GM19043 (cell line): ENCODE data around the gene TACC2.

Experiments used
- ATAC-seq: cut with Tn5 transposase; IDR thresholded peaks from one replicate; pipeline ENCODE4 v1.9.1; 2021; ENCODE audit warnings: low read depth; ENCODE audit not compliant: unreplicated experiment

Gene TACC2

GRCh38 chr10:122158362-122158761 is 169.4 kb downstream of the TACC2 start:
- ATAC-seq: no peak

DNA sequence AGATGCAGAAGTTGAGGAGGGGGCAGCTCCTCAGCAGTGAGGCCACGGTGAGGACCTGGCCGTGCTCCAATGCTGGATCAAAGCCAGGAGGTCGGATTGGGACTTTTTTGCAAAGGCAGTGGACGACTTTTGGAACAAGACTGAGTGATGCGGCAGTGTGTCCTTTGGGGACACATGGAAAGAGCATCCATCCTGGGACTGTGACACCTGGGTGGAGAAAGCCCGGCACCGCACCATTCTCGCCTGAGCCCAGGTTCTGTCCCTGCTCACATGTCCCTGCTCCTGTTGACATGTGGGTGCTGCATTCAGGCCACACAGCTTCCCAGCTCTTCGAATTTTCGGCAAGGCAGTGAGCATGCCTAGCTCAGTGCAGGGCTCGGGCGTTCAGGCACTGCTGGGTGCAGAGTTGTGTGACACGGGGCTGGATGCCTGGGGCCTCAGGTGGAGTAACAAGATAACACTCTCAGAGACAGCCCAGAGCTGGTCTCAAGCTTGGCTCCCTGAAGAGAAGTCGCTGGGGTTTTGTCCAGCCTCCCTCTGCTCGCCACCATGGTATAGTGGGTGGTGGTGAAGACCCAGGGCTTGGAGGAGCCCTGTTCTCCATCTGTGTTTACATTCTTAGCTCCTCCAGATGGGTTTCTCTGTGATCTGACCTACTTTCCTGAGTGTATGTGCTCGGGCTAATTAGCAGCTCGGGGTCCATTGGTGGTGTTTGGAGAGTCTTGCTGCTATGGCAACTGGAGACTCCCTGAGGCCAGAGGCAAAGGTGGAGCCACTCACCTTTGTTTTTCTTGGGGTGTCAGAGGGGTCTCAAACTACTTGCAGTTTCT is 170.4 kb downstream of the TACC2 start:
- no peak for ATAC-seq

- no peak for ATAC-seq
Measured at GRCh38 chr10:122161795-122162194, 172.8 kb downstream of the TACC2 start.

- ATAC-seq: no peak
Measured at GRCh38 chr10:122162671-122163173, 173.8 kb downstream of the TACC2 start.

GRCh38 chr10:122163174-122164022 is 174.4 kb downstream of the TACC2 start:
- no peak for ATAC-seq

DNA sequence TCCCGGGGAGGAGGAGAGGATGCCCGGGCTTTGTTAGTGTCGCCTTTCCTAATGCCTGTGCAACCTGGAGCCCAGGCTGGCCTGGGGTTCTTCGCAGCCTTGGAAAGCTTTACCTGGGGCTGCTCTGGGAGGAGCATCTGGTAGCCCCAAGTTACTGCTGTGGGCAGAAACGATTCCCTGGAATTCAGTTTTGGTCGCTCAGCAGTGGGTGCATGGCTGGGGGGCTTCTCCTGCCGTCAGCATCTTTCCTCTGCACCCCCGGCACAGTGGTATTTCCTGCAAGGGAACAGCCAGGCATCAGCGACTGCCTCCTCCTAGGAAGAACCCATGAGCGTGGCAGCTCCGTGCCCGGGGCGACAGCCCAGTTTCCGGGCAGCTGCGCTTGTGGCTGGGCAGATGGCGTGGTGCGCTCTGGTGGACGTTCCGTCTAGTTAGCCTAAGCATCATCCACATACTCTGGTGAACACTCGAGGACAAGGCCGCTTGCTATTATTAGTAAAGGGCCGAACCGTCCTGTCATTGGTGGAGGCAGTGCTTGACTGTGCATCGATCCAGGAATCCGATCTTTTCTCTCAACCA is 175.1 kb downstream of the TACC2 start:
- no peak for ATAC-seq

GRCh38 chr10:122164815-122165483 is 176.0 kb downstream of the TACC2 start:
- ATAC-seq: no peak

DNA sequence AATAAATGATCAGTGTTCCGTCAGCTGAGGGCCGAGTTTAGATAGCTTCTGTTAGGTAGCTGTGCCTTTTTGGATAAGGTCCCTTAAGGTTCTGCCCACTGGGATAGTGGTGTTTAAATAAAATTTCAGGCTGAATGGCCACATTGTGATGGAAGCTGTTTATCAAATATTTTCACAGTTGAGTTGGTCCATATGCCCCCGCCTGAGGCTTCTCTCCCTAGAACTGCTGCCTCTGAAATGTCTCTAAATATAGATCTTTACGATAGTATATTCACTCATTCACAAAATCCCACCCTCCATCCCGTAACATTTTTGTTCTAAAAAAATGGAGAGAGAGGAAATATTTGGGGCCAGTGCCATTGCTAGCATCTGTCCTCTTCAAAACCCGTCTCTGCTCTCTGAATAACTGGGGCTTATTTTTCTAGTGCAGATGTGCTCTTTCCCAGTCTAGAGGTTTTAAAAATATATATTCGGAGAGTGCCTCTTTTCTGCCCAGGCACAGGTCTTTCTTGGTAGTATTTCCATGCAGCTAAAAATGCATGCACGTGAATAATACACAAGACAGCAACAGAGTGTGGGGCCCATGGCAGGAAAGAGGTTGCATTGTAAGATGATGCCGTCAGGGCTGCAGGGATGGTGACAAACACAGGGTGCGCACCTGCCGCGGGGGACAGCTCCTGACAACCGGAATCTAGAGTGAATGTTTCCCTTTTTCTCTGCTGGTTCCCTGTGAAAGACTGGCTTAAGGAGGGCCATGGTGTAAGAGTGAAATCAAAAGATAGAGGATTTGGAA is 176.7 kb downstream of the TACC2 start:
- no peak for ATAC-seq

DNA sequence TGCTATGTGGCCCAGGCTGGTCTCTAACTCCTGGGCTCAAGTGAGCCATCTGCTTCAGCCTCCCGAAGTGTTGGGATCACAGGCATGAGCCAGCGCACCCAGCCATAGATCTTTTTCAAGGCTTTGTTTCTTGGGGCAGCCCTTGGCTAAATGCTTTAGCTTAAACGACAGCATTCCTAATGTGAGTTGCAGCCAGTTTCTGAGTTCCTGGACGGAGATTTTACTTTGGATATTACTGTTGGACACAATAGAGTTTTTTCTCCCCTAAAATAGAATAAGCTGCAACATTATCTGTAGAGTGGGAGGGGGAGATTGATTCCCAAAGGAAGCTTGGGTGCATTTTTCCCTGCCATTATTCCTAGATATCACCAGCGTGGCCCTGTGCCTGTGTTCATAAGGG is 179.1 kb downstream of the TACC2 start:
- no peak for ATAC-seq

GRCh38 chr10:122168598-122169394 is 179.8 kb downstream of the TACC2 start:
- no peak for ATAC-seq

GRCh38 chr10:122170802-122171201 is 181.8 kb downstream of the TACC2 start:
- no peak for ATAC-seq

GRCh38 chr10:122171302-122172075 is 182.5 kb downstream of the TACC2 start:
- ATAC-seq: no peak

DNA sequence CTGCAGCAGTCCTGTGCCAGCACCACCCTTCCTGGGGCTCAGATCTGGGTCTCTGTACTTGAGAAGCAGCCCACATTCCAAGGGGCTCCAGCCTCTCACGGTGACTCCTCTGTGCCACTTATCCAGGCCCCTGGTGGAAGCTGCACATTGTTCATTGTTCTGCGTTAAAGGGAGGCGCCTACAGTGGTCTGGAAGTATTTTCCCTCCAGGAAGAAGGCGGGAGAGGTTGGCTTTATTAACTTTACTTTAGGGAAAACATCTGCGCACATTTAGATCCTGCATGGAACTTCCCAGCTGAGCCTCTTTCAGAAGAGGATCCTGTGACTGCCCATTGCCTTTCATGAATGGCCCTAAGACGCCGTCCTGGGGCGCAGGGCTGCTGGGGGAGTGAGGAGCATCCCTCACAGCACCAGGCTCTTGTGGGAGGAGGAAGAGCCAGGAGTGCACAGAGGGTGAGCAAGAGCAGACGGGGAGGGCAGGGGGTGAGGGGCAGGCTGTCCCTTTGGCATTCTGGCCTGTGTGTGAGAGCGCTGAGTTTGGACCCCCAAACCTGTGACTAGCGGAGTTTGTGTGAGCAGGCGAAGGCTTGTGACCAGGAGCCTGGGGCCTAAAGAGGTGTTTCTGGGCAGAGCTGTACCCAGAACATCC is 183.5 kb downstream of the TACC2 start:
- no peak for ATAC-seq

GRCh38 chr10:122173337-122173736 is 184.4 kb downstream of the TACC2 start:
- no peak for ATAC-seq

- no peak for ATAC-seq
Measured at GRCh38 chr10:122173766-122174435, 184.9 kb downstream of the TACC2 start.

GRCh38 chr10:122176232-122177213 is 187.6 kb downstream of the TACC2 start:
- no peak for ATAC-seq
